Femur (tissue), 1 donor: ENCODE results near the gene APEH.
A peak's percentile ranks its signal among the peaks of the same experiment; 100 is the strongest.

Experiments
- DNase-seq: peaks from one replicate; pipeline ENCODE4 v3.0.0-alpha.2; 2017

The APEH gene

DNA sequence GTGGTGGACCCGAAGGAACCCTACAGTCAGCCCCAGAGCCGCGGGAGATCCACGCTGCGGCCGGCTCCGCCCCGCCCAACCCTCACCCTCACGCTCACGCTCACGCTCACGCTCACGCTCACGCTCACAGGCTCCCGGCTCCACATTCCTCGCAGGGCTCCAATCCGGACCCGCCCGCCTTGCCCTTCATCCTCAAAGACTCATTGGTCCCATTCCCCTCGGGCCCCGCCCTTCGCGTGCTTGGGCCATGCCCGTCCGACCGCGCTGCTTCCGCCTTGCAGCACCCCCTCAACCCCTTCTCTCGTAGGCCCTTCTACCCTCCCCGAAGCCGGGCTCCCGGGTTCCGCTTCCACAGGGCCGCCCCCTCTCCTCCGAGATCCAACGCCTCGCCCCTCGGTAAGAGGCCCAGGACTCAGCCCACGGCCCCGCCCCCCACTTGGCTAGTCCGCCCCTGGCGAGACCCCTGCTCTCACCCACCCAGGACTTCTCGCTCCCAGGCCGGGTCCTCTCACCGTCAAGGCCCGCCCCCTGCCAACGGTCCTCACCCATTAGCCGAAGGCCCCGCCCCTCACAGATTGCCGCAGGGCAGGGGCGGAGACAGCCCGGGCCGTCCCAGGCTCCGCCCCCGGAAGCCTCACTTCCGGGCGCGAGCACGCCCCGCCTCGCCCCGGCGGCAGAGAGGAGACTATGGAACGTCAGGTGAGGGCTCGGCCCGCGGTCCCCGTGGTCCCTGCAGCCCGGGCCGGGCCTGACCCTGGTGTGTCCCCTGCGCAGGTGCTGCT, at the start of gene APEH:
Gene APEH (plus strand): TSS at position 637 of the 782 bp plus-strand sequence. CDS start 51 bp downstream, at position 688.
- peak; percentile 96 for DNase-seq

DNA sequence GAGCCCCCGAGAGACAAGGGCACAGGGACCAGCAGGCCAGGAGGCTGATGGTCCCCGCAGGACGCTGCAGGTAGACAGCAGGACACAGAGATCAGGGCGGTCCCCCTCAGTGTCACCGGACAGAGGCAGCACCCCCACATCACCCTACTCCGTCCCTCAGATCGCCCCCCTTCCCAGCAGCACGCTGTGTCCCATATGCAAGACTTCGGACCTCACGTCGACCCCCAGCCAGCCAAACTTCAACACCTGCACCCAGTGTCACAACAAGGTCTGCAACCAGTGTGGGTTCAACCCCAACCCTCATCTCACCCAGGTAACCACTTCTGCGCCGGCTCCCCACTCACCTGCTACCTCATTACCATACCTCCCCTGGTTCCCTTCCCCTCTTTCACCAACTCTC, 49.1 kb upstream of the APEH start:
- DNase-seq, result no peak

DNA sequence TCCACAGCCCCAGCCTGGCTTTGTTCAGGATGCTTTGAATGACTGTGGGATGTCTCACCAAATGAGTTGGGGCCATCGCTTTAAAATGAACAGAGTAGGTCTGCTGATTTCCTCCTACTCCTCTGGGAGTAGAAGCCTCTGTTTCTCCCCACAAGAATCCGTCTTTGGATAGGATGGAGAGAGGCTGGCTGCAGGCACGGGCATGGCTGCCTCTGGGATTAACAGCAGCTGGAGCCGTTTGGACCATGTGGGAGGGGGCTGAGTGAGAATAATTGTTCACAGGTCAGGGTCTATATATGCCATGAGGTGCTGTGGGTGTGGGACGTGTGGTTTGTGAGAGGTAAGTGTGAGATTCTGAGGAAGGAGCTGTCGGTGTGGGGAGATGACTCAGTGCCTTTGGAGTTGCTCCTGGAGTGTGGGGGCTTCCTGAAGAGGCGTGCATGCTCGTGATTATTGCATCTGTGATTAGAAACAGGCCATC, 48.0 kb upstream of the APEH start:
- no peak for DNase-seq

DNA sequence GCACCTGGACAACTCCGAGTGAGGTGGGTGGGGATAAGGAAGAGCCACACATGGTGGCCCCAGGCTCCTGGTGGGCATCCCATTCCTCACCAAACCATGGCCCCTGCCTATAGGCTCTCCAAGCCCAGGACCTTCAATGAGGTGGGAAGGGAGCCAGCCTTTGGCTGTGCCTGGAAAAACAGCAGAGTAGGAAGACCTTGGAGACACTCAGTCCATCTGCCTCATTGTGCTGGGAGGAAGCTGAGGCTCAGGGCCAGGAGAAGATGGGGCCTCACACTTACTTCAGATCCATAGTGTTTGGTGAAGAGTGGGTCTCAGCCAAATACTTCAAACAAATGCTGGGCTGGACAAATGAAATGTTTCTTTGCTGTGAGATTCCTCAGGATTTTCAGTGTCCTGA, 47.4 kb upstream of the APEH start:
- DNase-seq, result no peak

DNA sequence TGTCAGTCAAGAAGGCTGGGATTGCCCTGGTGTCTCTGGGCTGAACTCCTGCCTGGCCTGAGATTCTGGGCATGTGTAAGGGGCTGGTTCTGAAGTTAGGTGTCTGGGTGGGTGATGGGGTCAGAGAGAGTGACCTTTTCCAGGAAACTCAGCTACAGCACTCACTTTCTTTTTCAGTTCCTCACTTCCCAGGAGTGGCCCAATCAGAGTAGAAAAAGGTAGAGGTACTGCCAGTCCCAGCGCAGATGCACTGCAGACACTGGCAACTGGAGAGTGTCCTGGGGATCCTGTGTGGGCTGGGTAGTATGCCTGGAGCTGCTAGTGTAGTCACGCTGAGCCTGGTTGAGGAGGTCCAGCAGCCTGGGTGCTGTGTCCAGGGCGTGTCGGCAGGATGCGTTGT, 46.5 kb upstream of the APEH start:
- no peak for DNase-seq

DNA sequence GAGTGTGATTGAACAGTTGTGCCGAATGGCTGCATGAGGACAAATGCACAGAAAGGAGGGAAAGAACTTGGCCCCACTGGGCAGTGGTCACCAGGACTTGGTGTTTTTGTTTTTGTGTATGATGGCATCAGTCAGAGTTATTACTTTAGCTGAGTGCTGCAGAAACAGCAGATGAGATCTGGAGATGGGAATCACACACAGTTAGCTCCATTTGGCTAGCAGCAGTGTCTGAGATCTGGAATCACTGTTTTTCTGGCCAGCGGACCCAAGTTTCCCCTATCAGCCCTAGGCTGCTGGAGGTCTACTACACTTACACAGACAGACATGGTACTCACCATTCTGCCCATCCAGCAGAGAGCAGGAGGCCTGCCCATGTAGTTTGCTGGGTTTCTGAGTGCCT, 45.9 kb upstream of the APEH start:
- no peak for DNase-seq

DNA sequence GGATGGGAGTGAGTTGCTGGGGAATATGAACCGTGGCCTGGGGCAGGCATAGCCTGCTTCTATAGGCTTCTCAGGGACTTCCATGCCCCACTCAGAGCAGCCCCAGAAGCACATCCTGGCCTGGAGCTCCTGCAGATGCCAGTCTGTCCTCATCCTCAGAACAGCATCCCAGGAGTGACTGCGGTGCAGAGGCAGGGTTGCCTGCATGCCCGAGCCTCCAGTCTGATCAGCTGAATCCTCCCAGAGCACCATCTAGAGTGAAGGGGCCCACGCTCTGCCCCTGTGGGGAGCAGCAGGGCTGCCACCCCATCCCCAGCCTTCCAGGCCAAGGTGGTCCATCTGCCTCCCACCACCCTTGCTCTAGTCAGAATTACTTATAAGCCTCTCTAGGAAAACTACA, 44.7 kb upstream of the APEH start:
- no peak for DNase-seq

DNA sequence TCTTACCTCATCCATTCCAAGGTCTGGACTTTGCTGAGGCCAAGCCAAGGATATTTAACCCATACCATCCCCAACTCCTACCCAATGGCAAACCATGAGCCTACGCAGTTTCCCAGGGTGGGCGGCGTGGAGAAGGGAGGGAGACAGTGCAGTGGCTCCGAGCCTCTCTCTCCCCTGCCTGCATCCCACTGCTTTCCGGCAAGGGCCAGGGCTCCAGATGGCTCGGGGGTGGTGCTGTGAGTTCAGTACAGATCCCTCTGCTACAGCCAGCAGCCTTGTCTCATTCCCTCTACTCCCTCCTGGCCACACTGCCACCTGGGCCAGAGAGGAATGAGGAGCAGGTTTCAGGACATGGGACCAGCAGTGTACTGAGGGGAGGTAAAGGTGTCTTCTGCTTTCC, 44.3 kb upstream of the APEH start:
- DNase-seq, result no peak

DNA sequence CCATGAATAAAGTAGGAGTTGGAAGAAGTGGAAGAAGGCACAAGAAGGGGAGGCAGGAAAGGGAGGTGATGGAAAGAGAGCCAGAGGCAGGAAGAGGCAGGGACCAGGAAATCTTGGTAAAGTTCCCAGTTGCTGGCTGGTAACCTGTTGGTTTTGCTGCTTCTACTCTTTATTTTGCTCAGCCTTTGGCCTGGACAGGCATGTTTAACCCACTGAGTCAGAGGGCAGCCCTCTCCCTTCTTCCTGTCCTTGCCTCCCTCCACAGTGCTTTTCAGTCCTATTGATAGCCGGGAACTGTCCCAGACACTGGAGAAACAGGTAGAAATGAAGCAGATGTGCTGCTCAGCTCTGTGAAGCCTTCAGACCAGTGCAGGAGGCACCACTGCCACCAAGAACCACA, 43.4 kb upstream of the APEH start:
- no peak for DNase-seq

DNA sequence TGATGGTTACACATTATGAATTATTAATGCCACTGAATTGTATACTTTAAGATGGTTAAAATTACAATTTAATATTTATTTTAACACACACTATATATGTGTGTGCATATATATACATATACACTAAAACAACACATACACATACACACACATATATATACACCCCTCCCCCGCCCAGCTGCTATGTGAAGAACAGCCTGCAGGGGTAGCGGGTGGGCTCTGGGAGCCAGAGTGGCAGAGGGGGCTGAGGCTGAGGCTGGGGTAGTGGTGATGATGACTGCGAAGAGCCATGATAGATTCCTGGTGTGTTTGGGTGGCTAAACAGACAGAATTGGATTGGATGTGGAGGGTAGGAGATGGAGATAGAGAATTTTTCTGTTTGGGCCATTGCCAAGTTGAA, 39.4 kb upstream of the APEH start:
- no peak for DNase-seq

DNA sequence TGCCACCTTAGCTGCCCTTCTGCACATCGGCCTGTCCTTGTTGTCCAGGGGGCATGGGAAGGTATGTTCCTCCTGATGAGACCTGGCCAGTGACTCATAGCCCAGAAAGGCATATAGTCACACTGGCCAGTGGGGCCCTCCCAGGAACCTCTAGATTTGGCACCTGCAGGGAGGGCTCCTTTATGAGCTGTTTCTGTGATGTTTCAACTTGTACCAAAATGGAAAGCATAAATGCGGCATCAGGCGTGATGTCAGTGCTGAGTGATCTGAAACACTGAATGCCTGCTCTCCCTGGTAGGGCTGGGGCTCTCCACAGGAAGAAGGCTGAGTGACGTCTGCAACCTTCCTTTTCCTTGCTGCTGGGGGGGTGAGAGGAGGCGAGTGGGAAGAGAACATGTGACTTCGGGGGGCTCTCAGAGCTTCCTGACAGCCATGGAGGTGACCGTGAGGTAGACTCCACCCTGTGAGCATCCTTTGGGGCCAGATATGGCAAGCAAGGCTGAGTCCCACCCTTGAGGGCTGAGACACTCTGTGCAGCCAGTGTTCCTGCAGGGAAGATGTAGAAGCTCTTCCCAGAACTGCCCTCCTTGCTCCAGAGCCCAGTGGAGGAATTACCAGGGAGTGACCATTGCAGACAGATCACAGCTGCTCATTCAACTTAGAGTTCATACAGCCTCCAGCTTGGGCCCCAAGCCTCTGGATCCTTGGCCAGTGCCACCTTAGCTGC, 37.1 kb upstream of the APEH start:
- DNase-seq, result no peak

DNA sequence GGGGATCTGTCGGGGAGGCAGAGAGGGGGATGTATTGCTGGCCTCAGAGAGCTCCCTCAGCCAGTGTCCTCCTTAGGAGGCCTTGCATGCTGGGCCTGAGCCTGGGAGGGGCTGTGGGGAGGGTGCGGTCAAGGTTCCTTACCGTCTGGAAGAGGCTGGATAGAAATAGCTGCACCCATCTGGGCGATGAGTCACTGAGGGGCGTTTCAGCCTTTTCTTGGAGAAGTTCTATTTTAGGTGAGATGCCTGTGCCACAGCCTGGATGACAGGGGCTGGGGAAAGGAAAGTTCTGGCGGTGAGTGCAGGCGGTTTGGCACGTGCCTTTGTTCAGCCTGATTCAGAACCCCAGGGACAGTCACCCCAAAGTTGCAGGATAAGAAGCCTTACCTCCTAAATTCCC, 35.7 kb upstream of the APEH start:
- DNase-seq, result peak; percentile 57

DNA sequence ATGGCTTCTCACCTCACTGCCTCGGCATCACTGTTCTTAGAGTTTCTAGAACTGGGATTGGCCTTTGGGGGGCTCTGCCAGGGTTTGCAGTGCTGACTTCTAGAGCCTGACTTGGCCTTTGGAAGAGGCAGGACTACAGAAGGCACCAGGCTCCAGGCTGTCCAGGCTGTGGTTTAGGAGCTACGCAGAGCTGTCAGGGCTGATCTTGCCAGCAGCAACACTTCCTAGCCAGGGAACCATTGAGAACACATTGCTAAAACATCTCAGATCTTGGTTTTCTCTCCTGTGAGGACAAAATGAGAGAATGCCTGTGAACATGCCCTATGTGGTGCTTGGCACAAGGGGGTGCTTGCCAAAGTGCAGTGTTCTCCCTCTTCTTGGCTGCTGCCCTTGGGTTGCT, 34.6 kb upstream of the APEH start:
- no peak for DNase-seq

DNA sequence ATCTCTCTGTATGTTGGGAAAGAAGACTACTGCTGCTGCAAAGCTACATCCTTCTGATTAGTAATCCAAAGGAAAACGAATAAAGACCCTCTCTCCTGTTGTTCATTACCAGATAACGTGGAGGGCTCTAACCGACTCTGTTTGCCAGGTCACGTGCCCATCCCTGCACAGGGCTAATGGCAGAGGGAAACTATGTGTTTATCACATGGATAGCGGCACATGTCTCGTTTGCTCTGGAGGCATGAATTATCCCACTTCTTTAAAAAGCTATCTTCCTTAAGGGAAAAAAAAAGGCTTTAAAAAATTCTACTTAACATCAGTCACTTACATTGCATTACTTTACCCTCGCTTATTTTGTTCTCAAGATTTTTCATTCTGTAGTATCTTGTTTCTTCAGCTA, 32.9 kb upstream of the APEH start:
- no peak for DNase-seq

DNA sequence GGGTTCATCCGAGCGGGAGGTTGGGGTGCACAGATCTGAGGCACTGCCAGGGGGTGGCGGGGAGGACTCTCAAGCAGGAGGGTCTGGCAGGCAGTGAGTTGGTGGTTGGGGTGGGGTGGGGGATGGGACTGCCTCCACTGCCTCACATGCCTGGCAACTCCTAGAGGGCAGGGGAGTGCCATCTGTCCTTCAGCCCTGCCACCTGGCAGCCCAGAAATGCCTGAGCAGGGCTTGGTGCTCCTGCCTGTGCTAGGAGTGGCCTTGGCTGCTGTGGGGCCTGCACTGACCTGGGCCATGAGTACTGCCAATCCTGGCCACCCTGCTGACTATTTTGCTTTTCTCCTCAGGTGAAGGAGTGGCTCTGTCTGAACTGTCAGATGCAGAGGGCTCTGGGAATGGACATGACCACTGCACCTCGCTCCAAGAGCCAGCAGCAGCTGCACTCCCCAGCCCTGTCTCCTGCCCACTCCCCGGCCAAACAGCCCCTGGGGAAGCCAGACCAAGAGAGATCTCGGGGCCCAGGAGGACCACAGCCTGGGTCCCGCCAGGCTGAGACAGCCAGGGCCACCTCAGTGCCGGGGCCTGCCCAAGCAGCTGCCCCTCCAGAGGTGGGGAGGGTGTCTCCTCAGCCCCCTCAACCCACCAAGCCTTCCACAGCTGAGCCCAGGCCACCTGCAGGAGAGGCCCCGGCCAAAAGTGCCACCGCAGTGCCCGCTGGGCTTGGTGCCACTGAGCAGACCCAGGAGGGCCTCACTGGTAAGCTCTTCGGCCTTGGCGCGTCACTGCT, 32.0 kb upstream of the APEH start:
- DNase-seq, result no peak

DNA sequence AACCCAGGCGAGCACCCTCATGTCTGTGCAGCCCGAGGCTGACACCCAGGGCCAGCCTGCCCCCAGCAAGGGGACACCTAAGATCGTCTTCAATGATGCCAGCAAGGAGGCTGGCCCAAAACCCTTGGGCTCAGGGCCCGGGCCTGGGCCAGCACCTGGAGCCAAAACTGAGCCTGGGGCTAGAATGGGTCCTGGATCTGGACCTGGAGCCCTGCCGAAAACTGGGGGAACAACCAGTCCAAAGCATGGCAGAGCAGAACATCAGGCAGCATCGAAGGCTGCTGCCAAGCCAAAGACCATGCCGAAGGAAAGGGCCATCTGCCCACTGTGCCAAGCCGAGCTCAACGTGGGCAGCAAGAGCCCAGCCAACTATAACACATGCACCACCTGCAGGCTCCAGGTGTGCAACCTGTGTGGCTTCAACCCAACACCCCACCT, 31.4 kb upstream of the APEH start:
- no peak for DNase-seq

DNA sequence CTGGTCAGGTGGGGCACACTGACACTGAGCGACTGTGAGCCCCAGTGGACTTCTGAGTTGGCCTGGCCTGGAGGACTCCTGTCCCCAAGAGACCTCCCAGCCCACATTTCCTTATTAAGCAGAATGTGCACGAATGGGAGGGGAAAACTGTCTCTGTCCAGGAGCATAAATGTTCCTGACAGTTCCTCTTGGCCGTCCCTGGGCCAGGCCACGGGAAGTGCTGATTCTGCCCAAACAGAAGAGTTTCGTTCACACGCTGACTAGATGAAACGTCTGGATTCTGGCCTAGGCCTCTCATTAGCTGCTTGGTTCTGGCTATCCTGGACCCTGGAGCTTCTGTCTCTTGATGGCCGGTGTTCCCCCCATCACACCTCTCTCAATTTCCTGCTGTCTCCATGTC, 29.5 kb upstream of the APEH start:
- no peak for DNase-seq

DNA sequence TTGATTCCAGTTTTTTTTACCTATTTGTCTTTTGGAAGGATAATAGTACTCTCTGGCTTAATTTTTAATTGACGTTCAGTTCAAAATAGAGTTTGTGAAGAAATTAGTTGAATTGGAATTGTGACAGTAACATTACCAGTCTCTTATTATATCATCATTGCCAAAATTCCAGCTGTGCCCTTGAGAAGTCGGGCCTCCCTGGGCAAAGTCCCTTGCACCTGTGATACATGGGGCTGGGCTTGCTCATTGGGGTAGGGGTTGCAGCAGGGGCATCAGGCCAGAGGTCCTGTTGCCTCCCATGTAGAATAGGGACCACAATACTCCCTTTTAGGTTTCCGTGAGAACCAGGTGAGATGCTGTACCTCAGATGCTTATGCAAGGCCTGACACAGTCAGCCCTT, 27.9 kb upstream of the APEH start:
- DNase-seq, result no peak

DNA sequence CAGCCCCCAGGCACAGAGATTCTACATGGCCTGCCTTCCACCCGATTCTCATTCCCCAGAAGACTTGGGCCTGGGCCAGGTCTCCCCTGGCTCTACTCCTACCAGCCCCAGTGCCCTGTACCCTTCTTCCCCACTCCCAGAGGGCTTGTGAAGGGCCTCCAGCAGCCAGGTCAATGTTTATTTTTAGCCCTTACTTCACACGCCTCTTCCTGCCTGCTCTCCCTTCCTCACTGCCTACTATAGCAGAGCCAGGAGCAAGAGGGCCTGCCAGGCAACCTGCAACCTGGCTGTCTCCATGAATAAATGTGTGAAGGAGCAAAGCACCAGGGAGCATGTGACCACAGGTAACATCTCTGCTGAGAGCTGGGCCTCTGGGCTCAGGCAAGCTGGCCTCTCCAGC, 26.4 kb upstream of the APEH start:
- DNase-seq, result no peak

DNA sequence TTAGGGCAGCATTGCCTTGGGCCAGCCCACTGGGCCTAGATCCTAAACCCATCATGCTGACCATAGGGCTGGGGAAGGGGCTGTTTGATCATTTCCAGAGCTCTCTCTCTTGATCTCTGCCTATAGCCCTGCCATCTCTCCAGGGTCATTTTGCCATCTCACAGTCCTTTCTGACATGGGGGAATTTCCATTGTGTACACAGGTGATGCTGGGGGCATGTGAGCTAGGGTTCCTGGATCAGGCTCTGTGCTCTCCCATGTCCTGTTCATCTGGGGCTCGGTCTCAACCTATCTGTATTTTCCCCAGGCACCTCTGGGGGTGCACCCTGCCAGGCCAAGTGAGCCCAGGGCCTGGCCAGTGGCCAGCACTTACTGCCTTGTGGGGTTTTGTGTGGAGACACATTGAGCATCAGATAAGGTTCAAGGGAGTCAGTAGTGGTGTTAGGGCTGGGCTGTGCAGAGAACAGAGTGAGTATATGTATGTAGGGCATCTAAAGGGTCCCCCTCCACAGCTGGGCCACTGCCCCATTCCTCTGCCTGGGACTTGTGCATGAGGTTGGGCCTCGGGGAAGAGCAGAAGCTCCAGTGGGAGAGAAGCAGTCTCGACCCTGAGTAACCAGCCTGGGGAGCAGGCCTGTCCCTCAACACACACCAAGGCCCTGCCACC, 25.7 kb upstream of the APEH start:
- DNase-seq, result no peak

DNA sequence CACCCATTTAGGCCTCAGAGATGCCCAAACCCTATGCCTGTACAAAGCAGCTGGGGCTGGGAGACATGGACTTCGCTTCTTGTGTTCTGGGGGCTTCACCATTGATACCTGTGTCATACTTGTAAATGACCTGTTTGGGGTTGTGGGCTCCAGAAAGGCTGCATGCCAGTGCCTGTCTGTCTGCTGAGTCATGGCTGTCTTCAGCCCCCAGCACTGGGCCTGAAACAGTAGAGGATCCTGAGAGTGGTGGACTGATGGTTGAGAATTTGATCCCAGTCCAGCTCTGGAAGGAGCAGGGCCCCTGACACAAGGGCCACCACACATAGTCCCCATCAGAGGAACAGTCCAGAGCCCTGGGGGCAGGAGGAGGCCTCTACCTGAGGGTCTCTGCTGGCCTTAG, 24.6 kb upstream of the APEH start:
- no peak for DNase-seq

DNA sequence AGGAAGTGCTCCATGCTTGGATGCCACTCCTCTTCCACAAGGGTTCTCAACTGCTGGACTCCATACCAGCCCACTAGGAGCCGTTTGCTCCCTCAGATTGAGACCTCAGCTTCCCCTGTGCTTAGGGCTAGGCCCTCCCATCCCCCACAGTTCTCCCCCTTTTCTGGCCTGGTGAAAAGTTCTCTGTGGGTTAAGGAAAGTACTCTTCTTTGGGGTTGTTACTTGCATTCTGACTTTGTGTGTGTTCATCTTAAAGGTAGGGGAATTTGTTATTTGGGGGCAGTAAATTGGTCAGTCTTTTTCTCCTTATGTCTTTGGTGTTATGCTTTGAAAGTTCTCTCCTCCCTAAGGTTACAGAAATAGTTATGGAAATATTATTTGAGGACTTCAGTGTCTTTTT, 24.0 kb upstream of the APEH start:
- DNase-seq, result no peak

DNA sequence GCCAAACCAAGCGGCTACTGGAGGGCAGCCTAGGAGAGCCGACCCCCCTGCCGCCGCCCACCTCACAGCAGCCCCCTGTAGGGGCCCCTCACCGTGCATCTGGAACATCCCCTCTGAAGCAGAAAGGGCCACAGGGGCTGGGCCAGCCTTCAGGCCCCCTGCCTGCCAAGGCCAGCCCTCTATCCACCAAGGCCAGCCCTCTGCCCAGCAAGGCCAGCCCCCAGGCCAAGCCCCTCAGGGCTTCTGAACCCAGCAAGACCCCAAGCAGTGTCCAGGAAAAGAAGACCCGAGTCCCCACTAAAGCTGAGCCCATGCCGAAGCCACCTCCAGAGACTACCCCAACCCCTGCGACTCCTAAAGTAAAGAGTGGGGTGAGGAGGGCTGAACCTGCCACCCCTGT, 23.5 kb upstream of the APEH start:
- DNase-seq, result no peak
